ENCODE measurements around the gene IL10.

DNA sequence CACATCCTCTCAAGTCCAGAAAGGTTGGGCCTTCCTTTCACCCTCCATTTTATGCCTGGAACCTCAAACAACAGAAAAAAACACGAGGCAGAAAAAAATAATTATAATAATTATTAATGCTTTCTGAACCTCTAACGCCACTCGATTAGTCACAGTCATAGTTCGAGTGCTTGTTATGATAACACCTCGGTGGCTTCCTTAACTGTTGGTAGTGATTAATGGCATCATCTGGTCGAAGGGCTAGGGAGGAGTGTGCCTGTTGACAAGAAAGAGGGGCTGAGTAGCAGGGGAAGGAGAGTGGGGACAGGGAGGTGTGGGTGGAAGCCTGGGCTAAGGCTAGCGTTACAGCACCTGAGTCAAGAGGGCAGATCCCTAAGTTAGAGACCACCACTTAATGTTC is 21.3 kb upstream of the IL10 start:
- TF ChIP-seq, protein P1, sequence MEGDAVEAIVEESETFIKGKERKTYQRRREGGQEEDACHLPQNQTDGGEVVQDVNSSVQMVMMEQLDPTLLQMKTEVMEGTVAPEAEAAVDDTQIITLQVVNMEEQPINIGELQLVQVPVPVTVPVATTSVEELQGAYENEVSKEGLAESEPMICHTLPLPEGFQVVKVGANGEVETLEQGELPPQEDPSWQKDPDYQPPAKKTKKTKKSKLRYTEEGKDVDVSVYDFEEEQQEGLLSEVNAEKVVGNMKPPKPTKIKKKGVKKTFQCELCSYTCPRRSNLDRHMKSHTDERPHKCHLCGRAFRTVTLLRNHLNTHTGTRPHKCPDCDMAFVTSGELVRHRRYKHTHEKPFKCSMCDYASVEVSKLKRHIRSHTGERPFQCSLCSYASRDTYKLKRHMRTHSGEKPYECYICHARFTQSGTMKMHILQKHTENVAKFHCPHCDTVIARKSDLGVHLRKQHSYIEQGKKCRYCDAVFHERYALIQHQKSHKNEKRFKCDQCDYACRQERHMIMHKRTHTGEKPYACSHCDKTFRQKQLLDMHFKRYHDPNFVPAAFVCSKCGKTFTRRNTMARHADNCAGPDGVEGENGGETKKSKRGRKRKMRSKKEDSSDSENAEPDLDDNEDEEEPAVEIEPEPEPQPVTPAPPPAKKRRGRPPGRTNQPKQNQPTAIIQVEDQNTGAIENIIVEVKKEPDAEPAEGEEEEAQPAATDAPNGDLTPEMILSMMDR (IDR thresholded peaks at IDR 0.05) = no peak
- no peak for TF ChIP-seq POLR2A (IDR thresholded peaks at IDR 0.05)
- TF ChIP-seq POLR2AphosphoS5 (IDR thresholded peaks at IDR 0.05) = no peak

Measured in sigmoid colon (tissue), 4 donors.